T-helper 2 cell treated with Interferon-gamma antibody and Interleukin-4, amounts not matched to agents 100 ng/mL and 5 ng/mL, for 36 hours (primary cell): Measurements from ENCODE around the gene CAPN13. TPM values are rescaled to one million over a fixed set of nuclear protein-coding genes. Genes with fewer than 3 reads are reported as not detected.

ENCODE experiments used
- intact Hi-C: fragments of 100-400 bp; cut with micrococcal nuclease; formaldehyde crosslinking; loops from one replicate; pipeline ENCODE4 v1.15.1; 2023
- total RNA-seq: library from RNA; stranded (reverse); gene quantifications from 2 replicates; pipeline ENCODE4 v1.2.3, GENCODE V29; 2022

Gene CAPN13
- total RNA-seq, 1 donor from 2014 or later = not detected

- intact Hi-C loops = no loop called here
Observed at GRCh38 chr2:30684516-30684915, 122.7 kb downstream of the CAPN13 start.

- intact Hi-C loops = no loop called here
Observed at GRCh38 chr2:30684026-30684425, 123.2 kb downstream of the CAPN13 start.

GRCh38 chr2:30683236-30683956, 123.8 kb downstream of the CAPN13 start:
- intact Hi-C loops = no loop called here

- intact Hi-C loops = no loop called here
Observed at GRCh38 chr2:30681022-30681421, 126.2 kb downstream of the CAPN13 start.

- intact Hi-C loops = no loop called here
Observed at GRCh38 chr2:30680121-30680520, 127.1 kb downstream of the CAPN13 start.

- intact Hi-C loops = no loop called here
Observed at GRCh38 chr2:30679426-30680088, 127.7 kb downstream of the CAPN13 start.

GRCh38 chr2:30678410-30679137, 128.7 kb downstream of the CAPN13 start:
- intact Hi-C loops = no loop called here

GRCh38 chr2:30677861-30678385, 129.3 kb downstream of the CAPN13 start:
- intact Hi-C loops = no loop called here

GRCh38 chr2:30677231-30677630, 130.0 kb downstream of the CAPN13 start:
- intact Hi-C loops = no loop called here

GRCh38 chr2:30675758-30676157, 131.5 kb downstream of the CAPN13 start:
- intact Hi-C loops = no loop called here

GRCh38 chr2:30673127-30673526, 134.1 kb downstream of the CAPN13 start:
- intact Hi-C loops = no loop called here
